LHCN-M2 (cell line): ENCODE measurements around the gene CYTH1. TPM values are rescaled to one million over a fixed set of nuclear protein-coding genes. Genes with fewer than 3 reads are reported as not detected.

Experiments
- DNase-seq: peaks from one replicate; pipeline ENCODE4 v3.0.0-alpha.2; 2012; ENCODE audit warnings: low read depth
- total RNA-seq: library from RNA; depleted of rRNA; stranded (reverse); fragments of >200 nt; gene quantifications from 2 replicates; pipeline ENCODE4 v1.2.3, GENCODE V29; 2014

Gene CYTH1
- total RNA-seq, 1 experiment from 2014 or later: 26.1 TPM

DNA sequence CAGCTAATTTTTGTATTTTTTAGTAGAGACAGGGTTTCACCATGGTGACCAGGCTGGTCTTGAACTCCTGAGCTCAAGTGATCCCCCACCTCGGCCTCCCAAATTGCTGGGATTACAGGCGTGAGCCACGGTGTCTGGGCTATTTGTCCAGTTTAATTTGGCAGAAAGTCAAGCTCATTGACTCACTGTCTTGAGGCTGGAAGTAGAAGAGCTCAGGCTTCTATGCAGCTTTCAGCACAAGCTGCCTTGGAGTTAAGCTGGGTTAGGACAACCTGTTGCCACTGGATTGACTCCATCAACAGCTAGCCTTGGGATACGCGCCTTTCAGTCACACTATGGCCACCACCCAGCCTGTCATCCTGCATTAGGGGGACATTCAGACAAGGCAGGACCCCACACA, 128.7 kb downstream of the CYTH1 start:
- peak; percentile 77 for DNase-seq

DNA sequence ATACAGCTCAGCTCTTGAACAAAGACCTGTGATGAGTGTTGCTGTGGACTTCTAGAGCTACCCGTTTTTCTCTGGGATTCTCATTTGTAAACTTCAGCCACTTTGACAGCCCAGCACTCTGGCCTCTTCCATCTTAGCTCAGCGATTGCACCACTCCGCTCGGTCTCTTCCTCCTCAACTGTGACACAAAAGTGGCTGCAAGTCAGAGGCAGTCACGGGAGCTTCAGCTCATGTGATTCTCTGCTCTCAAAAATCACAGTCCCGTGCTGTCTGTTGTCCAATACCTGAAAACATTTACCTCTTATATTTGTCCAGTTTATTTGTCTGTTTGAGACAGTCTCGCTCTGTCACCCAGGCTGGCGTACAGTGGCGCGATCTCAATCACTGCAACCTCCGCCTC, 129.2 kb downstream of the CYTH1 start:
- DNase-seq: no peak

DNA sequence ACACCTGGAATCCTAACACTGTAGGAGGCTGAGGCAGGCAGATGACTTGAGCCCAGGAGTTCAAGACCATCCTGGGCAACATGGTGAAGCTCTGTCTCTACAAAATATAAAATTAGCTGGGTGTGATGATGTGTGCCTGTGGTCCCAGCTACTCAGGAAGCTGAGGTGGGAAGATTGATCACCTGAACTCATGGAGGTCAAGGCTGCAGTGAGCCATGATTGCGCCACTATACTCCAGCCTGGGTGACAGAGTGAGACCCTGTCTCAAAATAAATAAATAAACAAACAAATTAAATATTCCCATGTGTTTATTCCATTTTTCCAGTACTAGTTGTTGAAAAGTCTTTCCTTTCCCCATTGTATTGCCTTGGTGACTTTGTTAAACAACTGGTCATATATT, 130.0 kb downstream of the CYTH1 start:
- DNase-seq: no peak

DNA sequence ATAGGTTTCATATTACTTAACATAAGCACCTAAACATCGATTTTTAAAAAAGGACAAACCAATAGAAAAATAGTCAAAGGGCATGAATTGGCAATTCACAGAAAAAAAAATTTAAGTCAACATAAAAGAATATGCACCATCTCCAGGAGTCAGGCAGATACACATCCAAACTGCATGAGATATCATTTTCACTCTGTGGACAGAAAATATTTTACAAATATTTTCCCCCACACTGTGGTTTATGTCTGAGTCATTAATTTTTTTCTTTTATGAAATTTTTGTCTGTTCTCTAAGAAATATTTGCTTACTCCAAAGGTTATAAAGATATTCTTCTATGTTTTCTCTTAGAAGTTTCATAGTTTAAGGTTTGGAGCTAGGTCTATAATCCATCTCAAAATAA, 130.5 kb downstream of the CYTH1 start:
- DNase-seq: peak; percentile 74

DNA sequence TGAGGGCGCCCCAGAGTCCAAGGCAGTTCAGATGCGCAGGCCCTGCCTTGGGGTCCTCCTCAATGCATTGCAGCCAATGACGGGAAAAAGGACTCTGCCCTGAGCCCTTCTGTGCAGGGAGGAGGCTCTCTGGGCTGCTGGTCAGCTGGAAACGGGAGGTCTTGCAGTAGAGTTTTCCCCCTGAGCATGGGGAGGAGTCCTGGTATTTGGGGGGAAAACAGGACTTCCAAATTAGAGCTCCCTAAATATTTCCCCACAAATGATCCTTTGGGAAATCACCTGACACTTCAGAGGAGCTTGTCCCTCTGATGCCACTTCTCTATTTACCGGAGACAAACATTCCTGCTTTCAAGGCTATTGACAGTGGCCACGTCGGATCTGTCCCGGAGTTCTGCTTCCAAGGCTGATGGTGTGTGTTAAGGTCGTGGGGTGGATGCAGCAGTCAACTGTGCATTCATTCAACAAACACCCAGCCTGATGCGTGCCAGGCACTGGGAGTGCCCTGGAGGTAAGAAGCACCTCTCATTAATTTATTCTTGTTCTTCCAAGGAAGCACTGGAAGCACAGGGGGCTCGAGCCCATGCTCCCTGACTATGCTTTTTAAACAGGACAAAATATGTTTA, 131.9 kb downstream of the CYTH1 start:
- DNase-seq: no peak

DNA sequence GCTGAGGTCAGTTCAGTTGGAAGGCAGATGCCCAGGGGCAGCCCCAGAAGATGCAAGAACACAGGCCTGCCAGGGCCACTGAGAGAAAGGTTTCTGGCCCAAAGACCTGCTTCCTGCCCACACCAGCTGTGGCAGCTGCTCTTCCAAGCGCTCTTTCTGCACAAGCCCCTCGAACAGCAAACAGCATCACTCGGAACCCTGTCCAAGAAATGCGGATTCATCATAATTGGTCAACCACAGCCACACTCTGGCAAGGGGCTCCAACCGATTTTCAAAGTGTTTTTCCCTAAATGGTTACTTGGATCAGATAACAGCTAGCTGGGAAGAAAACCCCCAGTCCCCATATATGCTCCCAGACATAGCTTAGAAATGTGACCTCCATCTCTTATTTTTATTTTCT, 133.8 kb downstream of the CYTH1 start:
- no peak for DNase-seq

DNA sequence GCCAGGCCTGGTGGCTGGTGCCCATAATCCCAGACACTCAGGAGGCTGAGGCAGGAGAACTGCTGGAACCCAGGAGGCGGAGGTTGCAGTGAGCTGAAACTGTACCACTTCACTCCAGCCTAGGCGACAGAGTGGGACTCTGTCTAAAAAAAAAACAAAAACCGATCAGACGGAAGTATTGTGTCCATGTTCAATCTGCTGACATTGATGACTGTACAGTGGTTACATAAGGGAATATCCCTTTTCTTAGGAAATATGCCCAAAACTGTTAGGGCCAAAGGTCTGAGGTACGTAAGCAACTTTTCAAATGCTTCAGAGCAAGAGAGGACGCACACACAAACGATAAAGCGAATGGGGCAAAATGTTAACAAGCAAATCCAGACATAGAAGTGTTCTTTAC, 135.0 kb downstream of the CYTH1 start:
- no peak for DNase-seq

DNA sequence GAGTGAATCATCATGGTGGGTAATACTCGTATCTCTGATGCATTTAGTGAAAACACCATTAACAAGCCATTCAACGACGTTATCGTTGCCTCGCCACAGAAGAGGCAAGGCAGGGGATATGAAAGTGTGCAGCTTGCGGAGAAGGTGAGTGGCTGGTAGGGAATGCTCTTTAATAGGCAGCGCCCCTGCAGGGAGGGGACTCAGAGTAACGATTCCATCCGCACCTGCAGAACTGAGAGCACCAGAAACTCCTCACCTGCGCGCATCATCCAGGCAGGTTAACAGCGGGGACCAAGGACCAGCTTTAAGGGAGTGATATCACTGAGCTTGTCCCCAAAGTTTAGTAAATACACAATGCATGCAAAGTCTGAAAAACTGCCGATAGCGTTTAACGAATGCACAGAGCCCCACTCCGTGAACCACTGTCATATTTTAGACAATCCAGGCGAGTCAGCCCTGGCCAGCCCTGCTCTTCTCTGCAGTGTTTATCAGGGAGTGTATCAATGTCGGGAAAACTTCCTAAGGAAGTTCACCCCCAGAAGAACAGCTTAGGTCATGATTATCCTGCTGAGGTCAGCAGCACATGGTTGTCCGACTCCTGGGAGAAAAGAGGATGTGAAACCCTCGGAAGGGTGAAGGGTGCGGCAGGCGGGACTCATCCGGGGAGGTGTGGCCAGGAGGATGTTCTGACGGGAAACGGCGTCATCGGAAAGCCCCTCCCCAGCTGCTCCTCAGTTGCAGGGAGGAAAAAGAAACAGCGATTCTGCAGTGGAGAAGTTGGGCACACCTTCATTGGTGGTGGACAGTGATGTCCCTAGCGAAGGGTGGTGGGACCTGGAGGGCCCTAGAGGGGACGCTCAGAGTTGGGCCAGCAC, 136.4 kb downstream of the CYTH1 start:
- DNase-seq: no peak

DNA sequence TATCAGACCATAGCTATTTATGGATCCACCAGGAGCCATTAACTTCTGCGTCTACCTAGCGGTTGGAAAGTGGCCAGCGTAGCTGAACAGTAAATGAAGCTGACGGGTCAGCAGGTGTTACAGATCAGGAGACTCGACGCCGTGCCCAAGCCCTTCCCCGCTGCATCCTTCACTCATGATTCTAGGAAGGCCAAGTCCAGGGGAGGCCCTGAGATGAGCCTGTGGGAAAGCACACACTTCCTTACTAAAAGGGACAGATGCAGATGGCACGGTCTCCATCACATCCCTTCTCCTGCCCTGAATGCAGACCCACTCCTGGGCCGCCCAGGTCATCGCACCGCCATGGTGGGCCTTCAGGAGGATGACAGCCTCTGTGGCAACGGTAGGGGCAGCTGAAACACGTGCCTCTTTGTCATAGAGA, 137.1 kb downstream of the CYTH1 start:
- DNase-seq: no peak

DNA sequence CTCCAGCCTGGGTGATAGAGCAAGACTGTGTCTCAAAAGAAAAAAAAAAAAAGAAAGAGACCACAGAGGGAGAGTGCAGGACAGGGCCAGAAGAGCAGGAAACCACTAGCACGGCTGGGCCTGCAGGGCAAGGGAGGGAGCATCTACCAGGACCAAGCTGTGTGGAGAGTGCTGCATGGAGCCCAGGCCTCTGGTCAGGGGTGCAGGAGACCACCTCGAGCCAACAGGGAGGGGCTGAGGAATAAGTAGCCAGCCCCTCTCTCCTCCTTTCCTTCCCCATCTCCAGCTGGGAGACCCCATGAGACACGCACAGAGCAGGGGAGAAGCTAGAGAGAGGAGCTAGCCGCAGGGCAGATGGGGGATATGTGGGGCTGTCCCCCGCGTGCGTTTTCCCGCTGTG, 137.8 kb downstream of the CYTH1 start:
- no peak for DNase-seq

DNA sequence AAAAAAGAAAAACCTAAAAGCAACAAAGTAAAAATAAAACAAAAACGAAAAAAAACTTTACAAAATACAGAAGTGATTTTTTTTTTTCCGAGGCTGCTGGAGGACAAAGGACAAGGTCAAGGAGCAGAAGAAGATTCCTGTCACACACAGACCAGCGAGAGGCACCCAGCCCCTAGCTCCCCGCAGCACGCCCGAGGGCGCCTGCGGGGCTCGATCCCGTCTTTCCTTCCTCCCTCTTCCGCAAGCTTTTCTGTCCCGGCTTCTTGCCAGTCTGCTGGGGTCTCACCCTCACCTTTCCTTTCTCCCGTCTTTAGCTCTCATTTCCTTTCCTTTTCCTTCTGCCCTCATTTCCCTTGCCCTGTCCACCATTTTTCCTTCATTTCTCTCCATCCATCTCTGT, 138.7 kb downstream of the CYTH1 start:
- DNase-seq: no peak

DNA sequence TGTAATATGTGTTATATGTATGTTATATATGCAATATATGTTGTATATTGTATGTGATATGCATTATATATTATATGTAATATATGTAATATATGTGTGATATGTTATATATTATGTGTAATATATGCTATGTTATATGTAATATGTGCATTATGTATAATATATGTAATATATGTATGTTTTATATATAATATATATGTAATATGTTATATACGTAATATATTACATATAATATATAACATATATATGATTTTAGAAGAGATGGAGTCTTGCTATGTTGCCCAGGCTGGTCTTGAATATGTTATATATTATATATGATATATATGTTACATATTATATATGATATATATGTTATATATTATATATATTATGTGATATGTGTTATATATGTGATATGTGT, 139.4 kb downstream of the CYTH1 start:
- no peak for DNase-seq

DNA sequence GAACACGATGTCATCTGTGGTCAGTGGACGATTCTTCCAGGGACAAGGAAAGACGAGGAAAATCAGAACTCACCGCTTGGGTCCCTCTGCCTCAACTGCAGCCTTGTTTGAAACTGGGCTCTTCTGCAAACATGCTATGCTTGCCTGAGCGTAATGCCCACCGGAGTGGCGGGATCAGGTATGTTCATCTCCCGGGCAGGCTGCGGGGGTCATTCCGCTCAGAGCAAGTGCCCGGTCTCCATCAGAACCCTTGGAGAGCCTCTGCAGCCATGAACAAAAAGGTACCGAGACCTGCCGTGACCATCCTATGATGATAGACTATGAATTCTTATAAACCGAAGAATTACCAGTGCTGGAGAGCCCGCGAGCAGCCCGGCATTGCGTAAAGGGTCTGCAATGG, 140.4 kb downstream of the CYTH1 start:
- DNase-seq: no peak

DNA sequence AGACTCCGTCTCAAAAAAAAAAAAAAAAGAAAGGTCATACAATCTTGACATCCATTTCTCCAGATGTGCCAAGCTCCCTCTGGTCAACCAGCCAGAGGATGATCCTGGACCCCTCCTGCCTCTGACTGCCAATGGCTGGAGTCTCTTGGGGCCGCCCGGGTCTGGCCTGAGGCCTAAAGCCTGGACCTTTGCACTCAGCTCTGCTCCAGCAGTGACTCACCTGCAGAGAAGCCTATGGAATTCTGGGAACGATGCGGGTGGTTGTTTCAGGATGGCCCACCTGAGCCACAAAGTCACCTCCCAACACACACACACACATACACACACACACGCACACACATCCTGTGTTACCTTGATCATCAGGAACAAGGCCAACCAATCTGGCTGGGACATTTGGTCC, 140.8 kb downstream of the CYTH1 start:
- no peak for DNase-seq

DNA sequence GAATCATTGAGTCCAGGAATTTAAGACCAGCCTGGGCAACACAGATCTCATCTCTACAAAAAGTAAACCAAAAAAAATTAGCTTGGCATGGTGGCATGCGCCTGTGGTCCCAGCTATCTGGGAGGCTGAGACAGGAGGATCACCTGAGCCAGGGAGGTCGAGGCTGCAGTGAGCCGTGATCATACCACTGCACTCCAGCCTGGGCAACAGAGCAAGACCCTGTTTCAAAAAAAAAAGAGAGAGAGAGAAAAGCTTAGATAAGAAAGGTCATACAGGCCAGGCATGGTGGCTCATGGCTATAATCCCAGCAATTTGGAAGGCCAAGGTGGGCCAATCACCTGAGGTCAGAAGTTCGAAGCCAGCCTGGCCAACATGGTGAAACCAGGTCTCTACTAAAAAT, 141.4 kb downstream of the CYTH1 start:
- no peak for DNase-seq

DNA sequence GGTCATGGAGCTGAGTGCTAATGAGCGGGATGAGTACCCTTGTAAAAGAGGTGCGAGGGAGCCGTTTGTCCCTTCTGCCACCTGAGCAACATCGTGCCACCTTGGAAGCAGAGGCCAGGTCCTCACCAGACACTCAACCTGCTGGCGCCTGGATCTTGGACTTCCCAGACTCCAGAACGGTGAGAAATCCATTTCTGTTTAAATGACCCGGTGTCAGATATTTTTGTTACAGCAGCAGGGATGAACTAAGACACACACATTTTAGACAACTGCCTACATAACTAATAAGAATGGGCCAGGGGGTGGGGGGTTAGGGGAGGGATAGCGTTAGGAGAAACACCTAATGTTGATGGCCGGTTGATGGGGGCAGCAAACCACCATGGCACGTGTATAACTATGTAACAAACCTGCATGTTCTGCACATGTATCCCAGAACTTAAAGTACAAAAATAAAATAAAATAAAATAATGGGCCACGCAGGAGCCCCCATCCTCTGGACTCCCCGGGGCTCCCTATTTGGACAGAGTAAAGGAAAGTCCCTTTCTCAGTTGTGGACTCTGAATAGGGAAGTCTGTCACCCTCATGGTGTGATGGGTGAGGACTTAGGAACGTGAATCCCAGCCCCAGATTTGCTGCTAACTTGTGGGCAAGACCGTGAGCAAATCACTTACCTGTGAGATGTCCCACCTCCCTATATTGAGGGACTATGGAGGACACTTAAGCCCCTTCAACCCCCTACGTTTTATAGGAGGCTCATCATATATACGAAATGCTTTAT, 144.2 kb downstream of the CYTH1 start:
- DNase-seq: no peak

DNA sequence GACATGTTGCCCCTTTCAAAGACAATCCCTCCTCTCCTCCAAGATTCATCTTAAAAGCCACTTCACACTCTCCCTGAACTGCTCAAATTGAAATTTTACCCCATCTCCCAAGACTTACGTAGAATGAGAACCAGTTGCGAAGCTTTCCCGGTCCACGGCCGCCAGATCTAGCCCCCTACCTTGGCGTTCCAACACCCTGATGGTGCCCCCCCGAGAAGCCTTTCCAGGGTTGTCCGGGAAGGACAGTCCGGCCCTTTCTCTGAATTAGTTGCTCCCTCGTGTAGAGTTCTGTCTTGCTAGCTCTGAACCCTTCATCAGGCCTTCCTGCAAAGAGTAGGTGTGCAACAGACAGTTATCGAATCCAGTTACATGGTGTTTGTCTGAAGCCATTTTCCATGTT, 144.9 kb downstream of the CYTH1 start:
- DNase-seq: no peak

DNA sequence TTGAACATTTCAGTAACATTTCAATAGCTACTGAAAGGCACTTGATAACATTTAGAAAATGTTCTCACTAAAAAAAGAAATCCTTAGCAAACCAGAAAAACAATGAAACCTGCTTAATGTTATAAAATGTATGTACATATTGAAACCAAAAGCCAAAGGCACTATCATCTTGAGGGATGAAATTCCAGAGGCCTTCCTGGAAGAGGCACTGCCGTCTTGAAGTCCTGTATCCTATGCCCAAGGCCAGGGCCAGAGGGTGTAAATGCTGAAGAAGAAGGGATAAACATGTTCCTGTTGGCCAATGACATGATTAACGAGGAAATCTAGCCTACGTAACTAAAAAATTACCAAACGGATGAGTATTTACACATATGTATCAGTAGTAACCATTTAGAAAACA, 147.9 kb downstream of the CYTH1 start:
- no peak for DNase-seq

DNA sequence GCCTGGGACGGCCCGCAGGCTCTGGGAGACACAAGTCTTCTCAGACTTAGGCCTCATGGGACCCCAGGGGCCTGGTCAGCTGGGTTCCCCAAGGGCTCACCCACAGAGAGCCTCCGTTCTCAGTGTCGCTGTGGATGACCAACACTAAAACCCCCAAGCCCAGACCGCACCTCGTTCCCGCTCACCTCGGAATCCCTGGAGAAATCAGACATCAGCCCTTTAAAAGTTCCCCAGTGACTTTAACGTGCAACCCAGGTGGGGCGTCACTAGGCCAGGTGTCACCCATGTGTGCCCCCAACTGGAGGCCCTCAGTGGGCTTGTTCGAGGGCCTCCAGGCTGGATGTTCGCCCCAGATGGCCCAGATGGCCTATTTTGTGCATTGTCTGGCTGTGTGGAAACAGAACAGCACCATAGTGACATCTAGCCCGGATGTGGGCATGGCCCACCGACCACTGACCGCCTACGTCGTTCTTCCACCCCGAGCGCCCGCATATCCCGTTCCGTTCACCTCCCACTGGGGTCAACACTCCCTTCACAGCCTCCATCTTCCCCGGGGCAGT, 152.6 kb downstream of the CYTH1 start:
- no peak for DNase-seq

DNA sequence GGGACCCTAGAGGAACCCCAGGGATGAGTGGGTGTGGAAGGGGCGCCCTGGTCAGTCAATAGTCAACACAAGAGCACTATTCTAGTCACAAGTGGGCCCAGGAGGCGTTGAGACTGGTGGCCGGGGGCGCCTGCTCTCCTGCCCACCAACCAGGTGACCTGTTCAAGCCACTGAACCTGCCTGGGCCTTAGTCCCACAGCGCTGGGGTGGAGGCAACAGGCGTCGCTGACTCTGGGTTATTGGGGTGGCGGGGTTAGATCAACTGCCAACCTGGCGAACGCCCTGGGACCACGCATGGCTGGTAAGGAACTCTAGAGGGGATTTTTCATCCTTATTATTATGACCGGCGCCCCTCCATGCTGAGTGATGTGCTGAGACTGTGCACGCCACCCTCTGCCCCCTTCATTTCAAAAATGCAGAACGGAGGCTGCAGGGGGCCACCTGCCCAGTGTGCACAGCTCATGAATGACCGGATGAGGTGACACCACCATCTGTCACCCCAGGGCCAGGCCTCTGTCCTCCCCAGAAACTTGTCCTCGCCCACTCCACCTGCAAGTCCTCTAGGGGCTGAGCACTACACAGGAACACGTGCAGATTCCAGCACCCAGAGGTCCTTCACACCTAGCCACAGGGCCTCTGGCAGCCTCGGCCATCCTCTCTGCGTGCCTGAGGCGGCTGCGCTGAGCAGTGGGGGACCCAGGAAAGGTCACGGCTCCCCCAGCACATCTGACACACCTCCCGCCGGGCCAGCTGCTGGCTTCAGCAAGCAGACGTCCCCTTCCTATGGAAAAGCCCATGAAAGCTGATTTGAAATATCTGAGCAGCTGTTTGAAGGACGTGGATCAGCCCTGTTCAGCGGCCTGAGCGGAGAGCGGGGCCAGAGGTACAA, 153.3 kb downstream of the CYTH1 start:
- no peak for DNase-seq
